NCI-H2227 (cell line): Measurements from ENCODE around the gene UCN2.

ENCODE experiments used
- DNase-seq: peaks from one replicate; lab custom pipeline; 2025; ENCODE audit not compliant: unreplicated experiment; lab: John Stamatoyannopoulos, UW

Gene UCN2

GRCh38 chr3:48563382-48563918 lies at the start of gene UCN2:
TSS of gene UCN2 (minus strand) at chr3:48563781. CDS start at chr3:48563124, 657 bp downstream.
- DNase-seq, result no peak

- DNase-seq, result no peak
These were observed 48.7 kb upstream of the UCN2 start for GRCh38 chr3:48612309-48612708.

GRCh38 chr3:48609088-48610005 lies 45.8 kb upstream of the UCN2 start, which contains the start of gene UQCRC1:
TSS of gene UQCRC1 (minus strand) at chr3:48609646. CDS start at chr3:48609620, 26 bp downstream.
- peak; percentile 93 for DNase-seq

GRCh38 chr3:48607519-48607918 lies 43.9 kb upstream of the UCN2 start:
- peak; percentile 5 for DNase-seq

- DNase-seq, result no peak
These were observed 38.0 kb upstream of the UCN2 start for GRCh38 chr3:48601622-48601994.

- no peak for DNase-seq
These were observed 37.4 kb upstream of the UCN2 start for GRCh38 chr3:48600711-48601621.

- DNase-seq, result no peak
These were observed 36.1 kb upstream of the UCN2 start for GRCh38 chr3:48599509-48600285.

- no peak for DNase-seq
These were observed 35.5 kb upstream of the UCN2 start for GRCh38 chr3:48599077-48599501.

GRCh38 chr3:48598323-48599076 lies 34.9 kb upstream of the UCN2 start:
- no peak for DNase-seq

- no peak for DNase-seq
These were observed 33.8 kb upstream of the UCN2 start for GRCh38 chr3:48597408-48597800.

- no peak for DNase-seq
These were observed 33.3 kb upstream of the UCN2 start for GRCh38 chr3:48596676-48597407.

- DNase-seq, result no peak
These were observed 32.6 kb upstream of the UCN2 start for GRCh38 chr3:48596157-48596556.

GRCh38 chr3:48595526-48596121 lies 32.0 kb upstream of the UCN2 start:
- no peak for DNase-seq

- no peak for DNase-seq
These were observed 31.5 kb upstream of the UCN2 start, which contains the start of gene COL7A1 for GRCh38 chr3:48595075-48595525. TSS of gene COL7A1 (minus strand) at chr3:48595329. CDS start at chr3:48595159, 170 bp downstream.

GRCh38 chr3:48594417-48595049 lies 31.0 kb upstream of the UCN2 start:
- DNase-seq, result no peak

GRCh38 chr3:48593337-48593736 lies 29.8 kb upstream of the UCN2 start:
- DNase-seq, result no peak

GRCh38 chr3:48592519-48593087 lies 29.0 kb upstream of the UCN2 start:
- DNase-seq, result no peak
